OCI-LY1 (cell line): ENCODE results near the gene FAH.

Experiments
- H2AFZ ChIP-seq: fragments of 200-600 bp; sonication (generic), shearing (Covaris generic); 2 replicates; pipeline ENCODE4 v1.6.0; 2014; ENCODE audit warnings: antibody characterized with exemption, mild to moderate bottlenecking, low read length
- H3F3A ChIP-seq: fragments of 200-600 bp; sonication (generic), shearing (Covaris generic); 2 replicates; pipeline ENCODE4 v1.6.0; 2014; ENCODE audit warnings: mild to moderate bottlenecking, antibody characterized with exemption, low read length, moderate library complexity; ENCODE audit not compliant: insufficient read depth
- H3K27ac ChIP-seq: fragments of 200-600 bp; sonication (generic); 2 replicates; pipeline ENCODE4 v1.5.1; 2014; ENCODE audit warnings: low read length, mixed run types, mild to moderate bottlenecking, low read depth; ENCODE audit not compliant: poor library complexity, severe bottlenecking
- H3K27me3 ChIP-seq: fragments of 200-600 bp; sonication (generic); 2 replicates; pipeline ENCODE4 v1.6.0; 2014; ENCODE audit warnings: antibody characterized with exemption, mild to moderate bottlenecking, low read length, moderate library complexity; ENCODE audit not compliant: insufficient read depth
- H3K36me3 ChIP-seq: fragments of 200-600 bp; sonication (generic); 2 replicates; pipeline ENCODE4 v1.6.1; 2014; ENCODE audit warnings: mild to moderate bottlenecking, antibody characterized with exemption, low read length, moderate library complexity, mixed read lengths; ENCODE audit not compliant: insufficient read depth
- H3K4me1 ChIP-seq: fragments of 200-600 bp; sonication (generic); 2 replicates; pipeline ENCODE4 v1.5.1; 2014; ENCODE audit warnings: mild to moderate bottlenecking, low read length, moderate library complexity; ENCODE audit not compliant: insufficient read depth, severe bottlenecking
- H3K4me2 ChIP-seq: fragments of 200-600 bp; sonication (generic), shearing (Covaris generic); 2 replicates; pipeline ENCODE4 v1.6.1; 2014; ENCODE audit warnings: low read length
- H3K4me3 ChIP-seq: fragments of 200-600 bp; sonication (generic); 2 replicates; pipeline ENCODE4 v1.5.1; 2014; ENCODE audit warnings: low read length, low read depth, mild to moderate bottlenecking, mixed read lengths; ENCODE audit not compliant: poor library complexity, severe bottlenecking
- H3K79me2 ChIP-seq: fragments of 200-600 bp; shearing (Covaris generic); 2 replicates; pipeline ENCODE4 v1.6.1; 2016; ENCODE audit warnings: mixed run types, low read length, mixed read lengths; ENCODE audit not compliant: insufficient read depth
- H3K9ac ChIP-seq: fragments of 200-600 bp; sonication (generic), shearing (Covaris generic); 2 replicates; pipeline ENCODE4 v1.6.1; 2014; ENCODE audit warnings: mild to moderate bottlenecking, low read length, mixed read lengths
- H3K9me2 ChIP-seq: fragments of 200-600 bp; sonication (generic), shearing (Covaris generic); 2 replicates; pipeline ENCODE4 v1.6.1; 2014; ENCODE audit warnings: low read depth, mild to moderate bottlenecking, low read length, mixed read lengths
- H3K9me3 ChIP-seq: fragments of 200-600 bp; shearing (Covaris generic); 2 replicates; pipeline ENCODE4 v1.6.1; 2014; ENCODE audit warnings: low read length, mixed read lengths
- H4K20me1 ChIP-seq: fragments of 200-600 bp; sonication (generic), shearing (Covaris generic); 2 replicates; pipeline ENCODE4 v1.6.0; 2016; ENCODE audit warnings: mild to moderate bottlenecking, low read length; ENCODE audit not compliant: insufficient read depth
- CTCF ChIP-seq: fragments of 200-600 bp; sonication (generic), shearing (Covaris generic); IDR thresholded peaks from 2 replicates; pipeline ENCODE4 v1.5.1; 2017; ENCODE audit warnings: mild to moderate bottlenecking, antibody characterized with exemption, low read length, moderate library complexity, mixed read lengths
- EZH2 ChIP-seq: fragments of 200-600 bp; sonication (generic), shearing (Covaris generic); IDR thresholded peaks from 2 replicates; pipeline ENCODE4 v1.8.0; 2017; ENCODE audit warnings: borderline replicate concordance, mixed run types, mild to moderate bottlenecking, antibody characterized with exemption, low read length, moderate library complexity, mixed read lengths

Gene FAH

GRCh38 chr15:80156176-80156720, 3.4 kb downstream of the FAH start:
- peaks cover 23% of the 10 kb centered on the region for H3K4me1 ChIP-seq
- no peaks in the 10 kb centered on the region for H3K79me2 ChIP-seq
- no peaks in the 10 kb centered on the region for H3K9me3 ChIP-seq
- no peak for TF ChIP-seq EZH2
- TF ChIP-seq CTCF: no peak
- H3K4me2 ChIP-seq: no peak overlapping the region
- H3K4me3 ChIP-seq: no peak overlapping the region
- H2AFZ ChIP-seq: no peak overlapping the region
- no peaks in the 10 kb centered on the region for H4K20me1 ChIP-seq
- H3K27me3 ChIP-seq: no peaks in the 10 kb centered on the region
- no peak overlapping the region for H3K9ac ChIP-seq
- no peak overlapping the region for H3K27ac ChIP-seq
- H3K36me3 ChIP-seq: no peaks in the 10 kb centered on the region
- H3K9me2 ChIP-seq: no peaks in the 10 kb centered on the region
- no peaks in the 10 kb centered on the region for H3F3A ChIP-seq

GRCh38 chr15:80157215-80157614, 4.4 kb downstream of the FAH start:
- TF ChIP-seq EZH2: no peak
- TF ChIP-seq CTCF: no peak
- Histone ChIP-seq H3K27me3 (no peaks in the 10 kb centered on the region), H3K27ac (no peak overlapping the region), H3K4me3 (no peak overlapping the region), H2AFZ (no peak overlapping the region), H3K4me2 (no peak overlapping the region), H3K79me2 (no peaks in the 10 kb centered on the region), H3K9me2 (no peaks in the 10 kb centered on the region), H3K4me1 (peaks cover 25% of the 10 kb centered on the region), H3K36me3 (no peaks in the 10 kb centered on the region), H3K9ac (no peak overlapping the region), H3F3A (no peaks in the 10 kb centered on the region), H3K9me3 (no peaks in the 10 kb centered on the region), H4K20me1 (no peaks in the 10 kb centered on the region)

GRCh38 chr15:80159301-80159700, 6.5 kb downstream of the FAH start:
- Histone ChIP-seq H3K9me2 (no peaks in the 10 kb centered on the region), H3K9me3 (no peaks in the 10 kb centered on the region), H4K20me1 (no peaks in the 10 kb centered on the region), H3K4me1 (peaks cover 17% of the 10 kb centered on the region), H3K79me2 (no peaks in the 10 kb centered on the region), H3K36me3 (no peaks in the 10 kb centered on the region), H3K9ac (no peak overlapping the region), H3K4me2 (no peak overlapping the region), H3F3A (no peaks in the 10 kb centered on the region), H3K27me3 (no peaks in the 10 kb centered on the region), H3K27ac (no peak overlapping the region), H3K4me3 (no peak overlapping the region), H2AFZ (no peak overlapping the region)
- TF ChIP-seq EZH2: no peak
- TF ChIP-seq CTCF: no peak
